Activated gamma-delta T cell (primary cell): ENCODE measurements around the gene NR6A1.

ENCODE experiments used
- DNase-seq: peaks from one replicate; lab custom pipeline; 2025; lab: John Stamatoyannopoulos, UW

Gene NR6A1

GRCh38 chr9:124724415-124725067, 46.6 kb downstream of the NR6A1 start:
- DNase-seq, result no peak

- DNase-seq, result no peak
Observed at GRCh38 chr9:124723352-124723751, 47.8 kb downstream of the NR6A1 start.

GRCh38 chr9:124721109-124721906, 49.8 kb downstream of the NR6A1 start:
- no peak for DNase-seq

GRCh38 chr9:124720429-124721108, 50.5 kb downstream of the NR6A1 start:
- no peak for DNase-seq

GRCh38 chr9:124718928-124719327, 52.2 kb downstream of the NR6A1 start:
- no peak for DNase-seq

- no peak for DNase-seq
Observed at GRCh38 chr9:124717597-124717996, 53.5 kb downstream of the NR6A1 start.

GRCh38 chr9:124716808-124717207, 54.3 kb downstream of the NR6A1 start:
- DNase-seq, result no peak

GRCh38 chr9:124710766-124711165, 60.3 kb downstream of the NR6A1 start:
- DNase-seq, result no peak

GRCh38 chr9:124709292-124709690, 61.8 kb downstream of the NR6A1 start:
- DNase-seq, result no peak

- no peak for DNase-seq
Observed at GRCh38 chr9:124708633-124709291, 62.3 kb downstream of the NR6A1 start.

GRCh38 chr9:124708074-124708473, 63.0 kb downstream of the NR6A1 start:
- DNase-seq, result no peak

GRCh38 chr9:124707666-124708065, 63.4 kb downstream of the NR6A1 start:
- DNase-seq, result no peak

GRCh38 chr9:124706685-124707084, 64.4 kb downstream of the NR6A1 start:
- no peak for DNase-seq

- no peak for DNase-seq
Observed at GRCh38 chr9:124699575-124699974, 71.5 kb downstream of the NR6A1 start.

GRCh38 chr9:124698265-124698664, 72.8 kb downstream of the NR6A1 start:
- DNase-seq, result no peak

- DNase-seq, result no peak
Observed at GRCh38 chr9:124697326-124698200, 73.5 kb downstream of the NR6A1 start.

GRCh38 chr9:124696101-124696500, 75.0 kb downstream of the NR6A1 start:
- DNase-seq, result no peak

- DNase-seq, result no peak
Observed at GRCh38 chr9:124695280-124695890, 75.7 kb downstream of the NR6A1 start.

GRCh38 chr9:124694414-124695279, 76.5 kb downstream of the NR6A1 start:
- no peak for DNase-seq

- no peak for DNase-seq
Observed at GRCh38 chr9:124693403-124693802, 77.7 kb downstream of the NR6A1 start.
